GM18870 (cell line): Measurements from ENCODE around the gene BNIP3.
A peak's percentile ranks its signal among the peaks of the same experiment; 100 is the strongest.
"Not testable (repeated sequence)": the region's sequence is repeated elsewhere in the genome, so short reads cannot be mapped to it uniquely, and the experiment has no call there.

Experiments used
- ATAC-seq: cut with Tn5 transposase; IDR thresholded peaks from one replicate; pipeline ENCODE4 v1.9.1; 2021; ENCODE audit warnings: moderate library complexity; ENCODE audit not compliant: unreplicated experiment

The BNIP3 gene

GRCh38 chr10:131930586-131931330, 51.0 kb downstream of the BNIP3 start:
- ATAC-seq = no peak

- no peak for ATAC-seq
Observed at GRCh38 chr10:131930150-131930549, 51.6 kb downstream of the BNIP3 start.

GRCh38 chr10:131929122-131929845, 52.4 kb downstream of the BNIP3 start:
- ATAC-seq = no peak

- peak; percentile 84 for ATAC-seq
Observed at GRCh38 chr10:131928248-131929095, 53.3 kb downstream of the BNIP3 start.

- no peak for ATAC-seq
Observed at GRCh38 chr10:131926743-131927595, 54.8 kb downstream of the BNIP3 start.

GRCh38 chr10:131926253-131926652, 55.5 kb downstream of the BNIP3 start:
- no peak for ATAC-seq

GRCh38 chr10:131925716-131926115, 56.0 kb downstream of the BNIP3 start:
- ATAC-seq = no peak

- no peak for ATAC-seq
Observed at GRCh38 chr10:131925011-131925649, 56.6 kb downstream of the BNIP3 start.

GRCh38 chr10:131923038-131923756, 58.5 kb downstream of the BNIP3 start:
- no peak for ATAC-seq

- ATAC-seq = peak; percentile 55
Observed at GRCh38 chr10:131921184-131921583, 60.5 kb downstream of the BNIP3 start.

GRCh38 chr10:131920693-131921092, 61.0 kb downstream of the BNIP3 start:
- ATAC-seq = no peak

- no peak for ATAC-seq
Observed at GRCh38 chr10:131920151-131920550, 61.6 kb downstream of the BNIP3 start.

- ATAC-seq = not testable (repeated sequence)
Observed at GRCh38 chr10:131919461-131919860, 62.3 kb downstream of the BNIP3 start.
